ENCODE results near the gene NF1.
"Not testable (repeated sequence)": the region's sequence is repeated elsewhere in the genome, so short reads cannot be mapped to it uniquely, and the experiment has no call there.

NF1 gene

DNA sequence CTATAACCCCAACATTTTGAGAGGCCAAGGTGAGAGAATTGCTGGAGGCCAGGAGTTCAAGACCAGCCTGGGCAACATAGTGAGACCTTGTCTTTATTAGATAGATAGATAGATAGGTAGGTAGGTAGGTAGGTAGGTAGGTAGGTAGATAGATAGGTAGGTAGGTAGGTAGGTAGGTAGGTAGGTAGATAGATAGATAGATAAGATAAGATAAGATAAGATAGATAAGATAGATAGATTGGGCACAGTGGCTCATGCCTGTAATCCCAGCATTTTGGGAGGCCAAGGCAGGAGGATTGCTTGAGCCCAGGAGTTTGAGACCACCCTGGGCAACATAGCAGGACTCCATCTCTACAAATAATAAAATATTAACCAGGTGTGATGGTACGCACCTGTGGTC is 168.1 kb downstream of the NF1 start:
- not testable (repeated sequence) for H3K9ac ChIP-seq (ENCODE audit: low read depth, low read length); H3K4me2 ChIP-seq (ENCODE audit: low read length); H3K4me3 ChIP-seq (ENCODE audit: low read length); H3K4me1 ChIP-seq (ENCODE audit: control insufficient read depth, insufficient read depth, low read length); H3K9me3 ChIP-seq (replicated peaks; ENCODE audit: low read length); H3K27me3 ChIP-seq (ENCODE audit: control insufficient read depth, insufficient read depth, low read length)
- H3K36me3 ChIP-seq (ENCODE audit: insufficient read depth, low read length) = peaks cover 30% of the 10 kb centered on the region

DNA sequence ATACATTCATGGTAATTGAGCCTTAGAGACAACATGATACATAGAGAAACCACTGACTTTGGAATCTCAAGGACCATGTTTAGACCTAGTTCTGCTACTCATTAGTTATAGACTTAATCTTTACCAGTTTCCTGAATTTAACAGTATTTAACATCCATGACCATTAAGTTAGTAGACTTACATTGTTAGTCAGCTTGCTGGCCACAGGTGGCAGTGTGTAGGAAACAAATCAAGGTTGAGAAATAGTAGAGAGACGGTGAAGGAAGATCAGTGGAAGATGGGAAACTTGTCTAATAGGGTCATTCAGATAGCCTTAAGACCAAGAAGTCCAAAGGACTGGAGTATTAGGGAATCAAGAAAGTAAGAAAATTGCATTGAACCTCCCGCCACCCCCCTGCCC is 171.3 kb downstream of the NF1 start:
- H3K9me3 ChIP-seq (replicated peaks; ENCODE audit: low read length) = no peaks in the 10 kb centered on the region
- H3K4me1 ChIP-seq (ENCODE audit: control insufficient read depth, insufficient read depth, low read length) = peaks cover 32% of the 10 kb centered on the region
- H3K36me3 ChIP-seq (ENCODE audit: insufficient read depth, low read length) = peaks cover 17% of the 10 kb centered on the region
- H3K27me3 ChIP-seq (ENCODE audit: control insufficient read depth, insufficient read depth, low read length) = no peaks in the 10 kb centered on the region
- H3K9ac ChIP-seq (ENCODE audit: low read depth, low read length) = no peak overlapping the region
- no peak overlapping the region for H3K4me2 ChIP-seq (ENCODE audit: low read length)
- no peak overlapping the region for H3K4me3 ChIP-seq (ENCODE audit: low read length)

DNA sequence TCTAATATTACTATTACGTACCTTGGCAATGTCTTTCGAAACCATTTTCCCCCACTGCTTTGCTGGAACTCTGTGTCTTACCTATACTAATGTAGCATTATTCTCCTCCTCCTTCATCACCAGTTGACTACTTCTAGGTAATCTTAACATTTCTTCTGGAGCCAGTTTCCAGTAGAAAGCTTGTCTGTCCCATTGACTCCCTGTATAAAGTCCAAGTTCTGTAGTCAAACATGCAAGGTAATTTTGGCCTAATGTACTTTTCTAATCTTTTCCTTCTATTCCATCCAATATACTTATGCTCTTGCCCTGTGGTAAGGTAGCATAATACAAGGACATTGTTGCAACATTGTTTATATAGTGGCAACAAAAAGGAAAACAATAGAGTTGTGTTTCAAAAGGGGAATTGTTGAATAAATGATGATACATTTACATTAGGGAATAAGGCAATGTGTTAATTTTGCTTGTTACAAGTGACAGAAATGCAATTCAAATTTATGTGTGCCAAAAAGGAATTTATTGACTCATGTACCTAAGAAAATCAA is 174.3 kb downstream of the NF1 start:
- H3K4me1 ChIP-seq (ENCODE audit: control insufficient read depth, insufficient read depth, low read length) = peaks cover 38% of the 10 kb centered on the region
- no peaks in the 10 kb centered on the region for H3K27me3 ChIP-seq (ENCODE audit: control insufficient read depth, insufficient read depth, low read length)
- H3K9ac ChIP-seq (ENCODE audit: low read depth, low read length) = peak overlapping the region; percentile 3
- peaks cover 16% of the 10 kb centered on the region for H3K36me3 ChIP-seq (ENCODE audit: insufficient read depth, low read length)
- no peak overlapping the region for H3K4me3 ChIP-seq (ENCODE audit: low read length)
- H3K4me2 ChIP-seq (ENCODE audit: low read length) = peak overlapping the region; percentile 10
- no peaks in the 10 kb centered on the region for H3K9me3 ChIP-seq (replicated peaks; ENCODE audit: low read length)

GRCh38 chr17:31269578-31269983 is 174.8 kb downstream of the NF1 start:
- H3K27me3 ChIP-seq (ENCODE audit: control insufficient read depth, insufficient read depth, low read length) = no peaks in the 10 kb centered on the region
- no peaks in the 10 kb centered on the region for H3K9me3 ChIP-seq (replicated peaks; ENCODE audit: low read length)
- peak overlapping the region; percentile 35 for H3K4me3 ChIP-seq (ENCODE audit: low read length)
- H3K36me3 ChIP-seq (ENCODE audit: insufficient read depth, low read length) = peaks cover 16% of the 10 kb centered on the region
- H3K4me1 ChIP-seq (ENCODE audit: control insufficient read depth, insufficient read depth, low read length) = peaks cover 43% of the 10 kb centered on the region
- peak overlapping the region; percentile 67 for H3K4me2 ChIP-seq (ENCODE audit: low read length)
- no peak overlapping the region for H3K9ac ChIP-seq (ENCODE audit: low read depth, low read length)

GRCh38 chr17:31272236-31272635 is 177.5 kb downstream of the NF1 start:
- no peak overlapping the region for H3K4me3 ChIP-seq (ENCODE audit: low read length)

DNA sequence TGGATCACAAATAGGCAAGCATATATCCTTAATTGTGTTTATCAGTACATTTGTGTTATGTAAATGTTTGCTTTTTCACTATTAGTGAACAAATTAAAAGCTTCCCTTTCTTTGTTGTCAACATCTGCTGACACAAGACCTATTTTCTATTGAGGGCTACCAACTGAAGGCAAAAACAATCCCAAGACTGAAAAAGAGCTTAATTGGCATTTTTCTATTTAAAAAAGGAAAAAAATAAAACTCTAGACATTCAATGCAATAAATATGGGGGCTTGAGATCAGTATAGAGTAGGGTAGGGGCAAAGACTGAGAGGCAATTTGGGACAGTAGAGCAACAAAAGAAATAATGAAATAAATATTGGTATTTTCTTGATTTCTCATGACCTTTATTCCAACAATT is 178.0 kb downstream of the NF1 start:
- H3K4me2 ChIP-seq (ENCODE audit: low read length) = no peak overlapping the region
- H3K9me3 ChIP-seq (replicated peaks; ENCODE audit: low read length) = no peaks in the 10 kb centered on the region
- H3K4me1 ChIP-seq (ENCODE audit: control insufficient read depth, insufficient read depth, low read length) = peaks cover 41% of the 10 kb centered on the region
- no peak overlapping the region for H3K4me3 ChIP-seq (ENCODE audit: low read length)
- no peak overlapping the region for H3K9ac ChIP-seq (ENCODE audit: low read depth, low read length)
- peaks cover 12% of the 10 kb centered on the region for H3K36me3 ChIP-seq (ENCODE audit: insufficient read depth, low read length)
- H3K27me3 ChIP-seq (ENCODE audit: control insufficient read depth, insufficient read depth, low read length) = no peaks in the 10 kb centered on the region

More at GRCh38 chr17:31272236-31272635, 177.5 kb downstream of the NF1 start:
- H3K9ac ChIP-seq (ENCODE audit: low read depth, low read length) = no peak overlapping the region
- H3K36me3 ChIP-seq (ENCODE audit: insufficient read depth, low read length) = peaks cover 8% of the 10 kb centered on the region
- no peak overlapping the region for H3K4me2 ChIP-seq (ENCODE audit: low read length)
- H3K4me1 ChIP-seq (ENCODE audit: control insufficient read depth, insufficient read depth, low read length) = peaks cover 46% of the 10 kb centered on the region
- no peaks in the 10 kb centered on the region for H3K9me3 ChIP-seq (replicated peaks; ENCODE audit: low read length)
- no peaks in the 10 kb centered on the region for H3K27me3 ChIP-seq (ENCODE audit: control insufficient read depth, insufficient read depth, low read length)

DNA sequence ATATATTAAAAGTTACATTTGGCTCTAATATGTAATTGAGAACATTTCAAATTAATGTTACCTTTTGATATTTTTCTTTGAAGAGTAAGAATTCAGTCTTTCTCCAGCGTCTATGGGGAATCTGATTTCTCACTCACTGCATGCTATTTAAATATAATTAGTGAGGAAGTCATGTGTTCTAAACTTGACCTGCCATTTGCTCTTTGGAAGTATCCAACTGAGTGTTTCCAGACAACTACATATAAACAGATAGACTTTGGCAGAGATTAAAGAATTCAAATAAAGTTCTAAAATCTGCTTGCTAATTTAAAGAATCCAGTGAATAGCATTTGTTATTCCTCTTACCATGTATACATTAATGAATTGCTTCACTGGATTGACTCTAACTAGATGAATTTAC is 178.7 kb downstream of the NF1 start:
- no peaks in the 10 kb centered on the region for H3K27me3 ChIP-seq (ENCODE audit: control insufficient read depth, insufficient read depth, low read length)
- no peak overlapping the region for H3K9ac ChIP-seq (ENCODE audit: low read depth, low read length)
- no peak overlapping the region for H3K4me3 ChIP-seq (ENCODE audit: low read length)
- peaks cover 34% of the 10 kb centered on the region for H3K4me1 ChIP-seq (ENCODE audit: control insufficient read depth, insufficient read depth, low read length)
- H3K9me3 ChIP-seq (replicated peaks; ENCODE audit: low read length) = no peaks in the 10 kb centered on the region
- H3K36me3 ChIP-seq (ENCODE audit: insufficient read depth, low read length) = peaks cover 12% of the 10 kb centered on the region
- H3K4me2 ChIP-seq (ENCODE audit: low read length) = no peak overlapping the region

- Histone ChIP-seq H3K4me3 (ENCODE audit: low read length) (no peak overlapping the region), H3K9ac (ENCODE audit: low read depth, low read length) (no peak overlapping the region), H3K4me1 (ENCODE audit: control insufficient read depth, insufficient read depth, low read length) (peaks cover 27% of the 10 kb centered on the region), H3K27me3 (ENCODE audit: control insufficient read depth, insufficient read depth, low read length) (no peaks in the 10 kb centered on the region), H3K9me3 (replicated peaks; ENCODE audit: low read length) (no peaks in the 10 kb centered on the region), H3K36me3 (ENCODE audit: insufficient read depth, low read length) (peaks cover 12% of the 10 kb centered on the region), H3K4me2 (ENCODE audit: low read length) (no peak overlapping the region)
Observed at GRCh38 chr17:31274252-31274651, 179.5 kb downstream of the NF1 start.

- no peaks in the 10 kb centered on the region for H3K27me3 ChIP-seq (ENCODE audit: control insufficient read depth, insufficient read depth, low read length)
- no peak overlapping the region for H3K4me2 ChIP-seq (ENCODE audit: low read length)
- no peaks in the 10 kb centered on the region for H3K9me3 ChIP-seq (replicated peaks; ENCODE audit: low read length)
- no peak overlapping the region for H3K4me3 ChIP-seq (ENCODE audit: low read length)
- H3K9ac ChIP-seq (ENCODE audit: low read depth, low read length) = no peak overlapping the region
- peaks cover 12% of the 10 kb centered on the region for H3K36me3 ChIP-seq (ENCODE audit: insufficient read depth, low read length)
- peaks cover 18% of the 10 kb centered on the region for H3K4me1 ChIP-seq (ENCODE audit: control insufficient read depth, insufficient read depth, low read length)
Observed at GRCh38 chr17:31275116-31275515, 180.3 kb downstream of the NF1 start.

DNA sequence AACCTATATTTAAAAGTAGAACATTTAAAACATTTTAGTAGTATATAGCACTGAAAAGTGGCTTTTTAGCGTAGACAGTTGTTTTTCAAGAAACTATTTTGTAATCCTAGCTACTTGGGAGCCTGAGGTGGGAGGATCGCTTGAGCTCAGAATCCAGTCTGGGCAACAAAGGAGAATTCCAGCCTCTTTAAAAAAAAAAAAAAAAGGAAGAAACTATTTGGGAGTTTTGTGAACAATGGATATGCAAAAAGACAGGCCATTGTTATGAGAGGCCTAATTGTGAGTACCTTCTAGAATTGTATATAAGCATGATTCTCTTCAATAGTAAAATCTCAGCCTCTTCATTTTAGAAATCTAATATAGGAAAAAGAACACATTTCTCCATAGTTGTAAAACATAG is 184.6 kb downstream of the NF1 start:
- Histone ChIP-seq H3K9ac (ENCODE audit: low read depth, low read length) (no peak overlapping the region), H3K9me3 (replicated peaks; ENCODE audit: low read length) (no peaks in the 10 kb centered on the region), H3K4me3 (ENCODE audit: low read length) (no peak overlapping the region), H3K4me1 (ENCODE audit: control insufficient read depth, insufficient read depth, low read length) (peaks cover 5% of the 10 kb centered on the region), H3K36me3 (ENCODE audit: insufficient read depth, low read length) (peaks cover 8% of the 10 kb centered on the region), H3K4me2 (ENCODE audit: low read length) (no peak overlapping the region), H3K27me3 (ENCODE audit: control insufficient read depth, insufficient read depth, low read length) (no peaks in the 10 kb centered on the region)

DNA sequence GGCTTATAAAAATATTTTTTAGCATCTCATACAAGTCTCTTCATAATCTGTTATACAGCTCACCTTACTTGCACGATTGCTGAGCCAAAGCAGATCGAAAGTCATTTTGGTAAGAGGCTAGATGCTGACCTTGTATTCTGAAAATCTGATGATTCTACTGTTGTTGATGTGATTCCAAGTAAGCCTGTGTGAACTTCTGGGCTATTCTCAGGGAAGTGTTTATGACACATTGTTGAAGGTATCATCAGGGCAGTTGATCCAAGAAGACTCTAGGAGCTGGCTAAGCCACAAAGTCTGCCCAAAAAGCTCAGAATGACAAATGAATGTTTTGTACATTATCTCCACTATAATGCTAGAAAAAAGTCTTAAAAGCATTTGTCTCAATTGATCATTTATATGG is 186.3 kb downstream of the NF1 start:
- Histone ChIP-seq H3K4me2 (ENCODE audit: low read length) (no peak overlapping the region), H3K9ac (ENCODE audit: low read depth, low read length) (no peak overlapping the region), H3K27me3 (ENCODE audit: control insufficient read depth, insufficient read depth, low read length) (no peaks in the 10 kb centered on the region), H3K9me3 (replicated peaks; ENCODE audit: low read length) (no peaks in the 10 kb centered on the region), H3K4me1 (ENCODE audit: control insufficient read depth, insufficient read depth, low read length) (no peaks in the 10 kb centered on the region), H3K4me3 (ENCODE audit: low read length) (no peak overlapping the region), H3K36me3 (ENCODE audit: insufficient read depth, low read length) (peaks cover 8% of the 10 kb centered on the region)

- Histone ChIP-seq H3K4me2 (ENCODE audit: low read length) (no peak overlapping the region), H3K9me3 (replicated peaks; ENCODE audit: low read length) (no peaks in the 10 kb centered on the region), H3K36me3 (ENCODE audit: insufficient read depth, low read length) (no peaks in the 10 kb centered on the region), H3K4me1 (ENCODE audit: control insufficient read depth, insufficient read depth, low read length) (no peaks in the 10 kb centered on the region), H3K27me3 (ENCODE audit: control insufficient read depth, insufficient read depth, low read length) (no peaks in the 10 kb centered on the region), H3K9ac (ENCODE audit: low read depth, low read length) (no peak overlapping the region), H3K4me3 (ENCODE audit: low read length) (no peak overlapping the region)
Observed at GRCh38 chr17:31283841-31284240, 189.1 kb downstream of the NF1 start.

All from skeletal muscle satellite cell (primary cell).